GM23338 (cell line): ENCODE data around the gene CLPX. TPM values are rescaled to one million over a fixed set of nuclear protein-coding genes. Genes with fewer than 3 reads are reported as not detected.

ENCODE experiments used
- ATAC-seq: fragments of 200-7000 bp; cut with Tn5 transposase; 3 replicates; pipeline ENCODE4 v1.9.1; 2020
- DNase-seq: peaks from one replicate; pipeline ENCODE4 v3.0.0-alpha.2; 2015; ENCODE audit warnings: low spot score
- H2AFZ ChIP-seq: fragments of 200-600 bp; sonication (generic); 2 replicates; pipeline ENCODE4 v1.8.0; 2016; ENCODE audit warnings: antibody characterized with exemption, mild to moderate bottlenecking, moderate library complexity
- H3F3A ChIP-seq: fragments of 200-600 bp; sonication (generic); replicated peaks from 2 replicates; pipeline ENCODE4 v1.8.0; 2017; ENCODE audit warnings: antibody characterized with exemption, mixed run types, low read depth
- H3K27ac ChIP-seq: fragments of 200-600 bp; sonication (generic); 2 replicates; pipeline ENCODE4 v1.6.1; 2016; ENCODE audit warnings: low read depth
- H3K27me3 ChIP-seq: fragments of 200-600 bp; sonication (generic); 2 replicates; pipeline ENCODE4 v1.8.0; 2016; ENCODE audit warnings: mild to moderate bottlenecking, mixed run types, moderate library complexity; ENCODE audit not compliant: insufficient read depth
- H3K36me3 ChIP-seq: fragments of 200-600 bp; sonication (generic); 2 replicates; pipeline ENCODE4 v1.8.0; 2016; ENCODE audit warnings: mild to moderate bottlenecking; ENCODE audit not compliant: insufficient read depth
- H3K4me1 ChIP-seq: fragments of 200-600 bp; sonication (generic); 2 replicates; pipeline ENCODE4 v1.8.0; 2016; ENCODE audit warnings: mild to moderate bottlenecking, moderate library complexity; ENCODE audit not compliant: insufficient read depth
- H3K4me2 ChIP-seq: fragments of 200-600 bp; sonication (generic); 2 replicates; pipeline ENCODE4 v1.7.1; 2017; ENCODE audit warnings: mixed run types
- H3K4me3 ChIP-seq: fragments of 200-600 bp; sonication (generic); 2 replicates; pipeline ENCODE4 v1.6.1; 2016; ENCODE audit warnings: mixed run types
- H3K79me2 ChIP-seq: fragments of 200-600 bp; sonication (generic); replicated peaks from 2 replicates; pipeline ENCODE4 v1.8.0; 2017; ENCODE audit warnings: mild to moderate bottlenecking; ENCODE audit not compliant: insufficient read depth
- H3K9me2 ChIP-seq: fragments of 200-600 bp; sonication (generic); 2 replicates; pipeline ENCODE4 v1.8.0; 2017; ENCODE audit not compliant: insufficient read depth
- H4K20me1 ChIP-seq: fragments of 200-600 bp; sonication (generic); replicated peaks from 2 replicates; pipeline ENCODE4 v1.8.0; 2017; ENCODE audit warnings: mild to moderate bottlenecking; ENCODE audit not compliant: insufficient read depth
- H3K27ac Mint-ChIP-seq: 2 replicates; pipeline ENCODE4 v1.8.0; 2020; ENCODE audit warnings: inconsistent platforms, mild to moderate bottlenecking, moderate library complexity, mixed read lengths
- H3K27me3 Mint-ChIP-seq: 3 replicates; pipeline ENCODE4 v1.8.0; 2022; ENCODE audit warnings: low read depth, mild to moderate bottlenecking, moderate library complexity, mixed read lengths, inconsistent platforms; ENCODE audit not compliant: insufficient read depth, poor library complexity
- H3K36me3 Mint-ChIP-seq: 3 replicates; pipeline ENCODE4 v1.8.0; 2021; ENCODE audit warnings: low read depth, mild to moderate bottlenecking, inconsistent platforms, moderate library complexity, mixed read lengths
- H3K4me1 Mint-ChIP-seq: 3 replicates; pipeline ENCODE4 v1.8.0; 2020; ENCODE audit warnings: mild to moderate bottlenecking, inconsistent platforms, mixed read lengths
- H3K4me3 Mint-ChIP-seq: 3 replicates; pipeline ENCODE4 v1.8.0; 2021; ENCODE audit warnings: moderate library complexity, mild to moderate bottlenecking, inconsistent platforms, mixed read lengths
- H3K9me3 Mint-ChIP-seq: 3 replicates; pipeline ENCODE4 v1.8.0; 2020; ENCODE audit warnings: moderate library complexity, mild to moderate bottlenecking, inconsistent platforms, mixed read lengths
- CREB1 ChIP-seq: fragments of 250-450 bp; sonication (Bioruptor Pico); IDR thresholded peaks from 2 replicates; pipeline ENCODE4 v1.5.0; 2020; ENCODE audit warnings: low read depth, mild to moderate bottlenecking, moderate library complexity
- CTCF ChIP-seq, 2 experiments: fragments of 200-600 bp in 1 of 2; sonication (generic) in 1 of 2; conservative IDR thresholded peaks; 2 replicates each; pipeline versions ENCODE4 v1.5.1 to v1.6.1; 2016 to 2017; ENCODE audit warnings: antibody characterized with exemption in 2 of 2, low read depth in 2 of 2, mild to moderate bottlenecking in 2 of 2, moderate library complexity in 1 of 2
- ETS1 ChIP-seq: IDR thresholded peaks from 2 replicates; pipeline ENCODE4 v1.6.1; 2016; ENCODE audit warnings: antibody characterized with exemption
- EZH2 ChIP-seq: fragments of 200-600 bp; sonication (generic); IDR thresholded peaks from one replicate; pipeline ENCODE4 v1.8.0; 2017; ENCODE audit warnings: antibody characterized with exemption, mild to moderate bottlenecking, low read depth; ENCODE audit not compliant: unreplicated experiment
- EZH2phosphoT487 ChIP-seq: fragments of 200-600 bp; sonication (generic); IDR thresholded peaks from one replicate; pipeline ENCODE4 v1.8.1; 2018; ENCODE audit warnings: antibody characterized with exemption; ENCODE audit not compliant: unreplicated experiment
- JUNB ChIP-seq: IDR thresholded peaks from one replicate; pipeline ENCODE4 v1.6.1; 2016; ENCODE audit warnings: antibody characterized with exemption; ENCODE audit not compliant: unreplicated experiment
- NANOG ChIP-seq: IDR thresholded peaks from 2 replicates; pipeline ENCODE4 v1.6.1; 2016; ENCODE audit warnings: antibody characterized with exemption, borderline replicate concordance
- POLR2AphosphoS5 ChIP-seq: IDR thresholded peaks from 2 replicates; pipeline ENCODE4 v1.6.1; 2016; ENCODE audit warnings: antibody characterized with exemption, low read depth
- REST ChIP-seq: IDR thresholded peaks from one replicate; pipeline ENCODE4 v1.6.1; 2018; ENCODE audit warnings: antibody characterized with exemption; ENCODE audit not compliant: unreplicated experiment
- STAT1 ChIP-seq: IDR thresholded peaks from one replicate; pipeline ENCODE4 v1.6.1; 2016; ENCODE audit warnings: antibody characterized with exemption; ENCODE audit not compliant: unreplicated experiment
- ZNF114 ChIP-seq: fragments of 250-450 bp; sonication (Bioruptor Pico); IDR thresholded peaks from 2 replicates; pipeline ENCODE4 v1.5.0; 2020; ENCODE audit warnings: mild to moderate bottlenecking, moderate library complexity
- ZNF331 ChIP-seq: fragments of 250-450 bp; sonication (Bioruptor Pico); IDR thresholded peaks from 2 replicates; pipeline ENCODE4 v1.5.0; 2020; ENCODE audit warnings: low read depth, mild to moderate bottlenecking, moderate library complexity
- ZNF462 ChIP-seq: fragments of 250-450 bp; sonication (Bioruptor Pico); IDR thresholded peaks from 2 replicates; pipeline ENCODE4 v1.5.0; 2020; ENCODE audit warnings: mild to moderate bottlenecking, moderate library complexity
- polyA plus RNA-seq: library from polyadenylated mRNA; unstranded; fragments of >200 nt; fragmentation: Nextera tagmentation; extraction: Ambion mirVana; gene quantifications from 2 replicates; pipeline ENCODE4 v1.2.1, GENCODE V29; 2016
- total RNA-seq: library from RNA; depleted of rRNA; stranded (reverse); fragments of >200 nt; shearing (Covaris generic); gene quantifications from 2 replicates; pipeline ENCODE4 v1.2.3, GENCODE V29; 2014

CLPX gene
- total and polyA plus RNA-seq, 2 experiments from 2014 or later = 18.9 to 40.6 TPM

- H3K4me2 ChIP-seq = no peak overlapping the region
- Mint-ChIP-seq H3K4me3 (no peak overlapping the region), H3K36me3 (no peaks in the 10 kb centered on the region), H3K27me3 (peaks cover 11% of the 10 kb centered on the region), H3K9me3 (no peaks in the 10 kb centered on the region), H3K4me1 (peaks cover 4% of the 10 kb centered on the region; the same call in 1 of the 3 replicates), H3K27ac (no peak overlapping the region)
- no peak overlapping the region for H3K4me3 ChIP-seq
- H3K36me3 ChIP-seq = no peaks in the 10 kb centered on the region
- no peak overlapping the region for H2AFZ ChIP-seq
- no peaks in the 10 kb centered on the region for H3K9me2 ChIP-seq
- H4K20me1 ChIP-seq = no peaks in the 10 kb centered on the region; the same call in 1 of the 2 replicates
- no peak overlapping the region for H3K27ac ChIP-seq
- H3K27me3 ChIP-seq = peaks cover 13% of the 10 kb centered on the region
- ATAC-seq (no peak), DNase-seq (no peak)
- H3K79me2 ChIP-seq = no peaks in the 10 kb centered on the region
- no peaks in the 10 kb centered on the region for H3F3A ChIP-seq
- H3K4me1 ChIP-seq = peaks cover 5% of the 10 kb centered on the region; the same call in 1 of the 2 replicates
- no peak for TF ChIP-seq NANOG
- no peak for TF ChIP-seq ZNF462
- TF ChIP-seq EZH2 = no peak
- TF ChIP-seq CTCF (conservative IDR thresholded peaks at IDR 0.05; ENCODE audit: low read depth in 2 of 2) = no peak
- TF ChIP-seq JUNB = no peak
- TF ChIP-seq ZNF114 = no peak
- no peak for TF ChIP-seq ZNF331 (CRISPR knock-in tag)
- no peak for TF ChIP-seq EZH2phosphoT487
- no peak for TF ChIP-seq POLR2AphosphoS5
- TF ChIP-seq CREB1 (CRISPR knock-in tag) = no peak
- no peak for TF ChIP-seq STAT1
- TF ChIP-seq REST = no peak
- no peak for TF ChIP-seq ETS1
Observed at GRCh38 chr15:65105038-65105437, 80.1 kb downstream of the CLPX start.
